ENCODE data around the gene HNRNPA2B1.

The HNRNPA2B1 gene

DNA sequence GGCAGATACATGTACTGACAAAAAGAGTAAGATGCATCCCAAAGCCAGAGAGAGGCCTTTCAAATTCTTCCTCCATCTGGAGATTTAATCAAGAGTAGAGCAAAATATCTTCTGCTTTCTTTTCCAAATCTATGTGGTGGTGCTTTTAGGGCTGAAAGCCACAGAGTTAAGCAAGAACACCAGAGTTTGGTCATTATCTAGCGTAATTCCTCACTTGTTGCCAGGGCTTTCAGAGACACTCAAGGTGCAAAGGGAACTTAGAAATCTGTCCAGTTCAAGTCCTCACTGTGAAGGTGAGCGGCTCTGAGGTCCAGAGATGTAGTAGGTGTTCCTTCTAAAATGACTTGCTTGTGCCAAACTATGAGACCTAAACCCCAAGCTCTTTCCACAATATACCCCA is 59.5 kb downstream of the HNRNPA2B1 start:
- DNase-seq, result no peak

DNA sequence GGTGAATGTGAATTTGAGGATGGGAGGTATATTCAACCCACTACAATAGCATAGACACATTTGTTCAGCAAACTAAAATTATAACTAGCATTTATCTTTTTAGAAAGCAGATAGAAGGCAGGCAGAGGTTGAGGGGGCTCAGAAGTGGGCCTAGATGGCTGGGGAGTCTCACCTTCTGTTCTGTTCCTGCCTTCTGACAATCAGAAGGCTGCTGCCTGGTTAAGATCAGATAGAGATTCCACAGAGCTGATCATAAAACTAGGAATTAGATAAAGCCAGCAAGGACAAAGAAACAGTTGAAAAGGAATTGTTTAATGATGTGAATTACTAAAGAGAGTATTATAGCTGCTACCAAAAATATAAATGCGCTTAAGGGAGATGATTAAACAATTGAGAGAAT is 60.2 kb downstream of the HNRNPA2B1 start:
- DNase-seq, result no peak
